GM18505 (cell line): ENCODE results near the gene SORL1-AS1.
A peak's percentile ranks its signal among the peaks of the same experiment; 100 is the strongest.

Source experiments
- ATAC-seq: cut with Tn5 transposase; IDR thresholded peaks from one replicate; pipeline ENCODE4 v1.9.1; 2021; ENCODE audit not compliant: unreplicated experiment
- POLR2A ChIP-seq: IDR thresholded peaks from 4 replicates; pipeline ENCODE4 v1.6.1; 2011; ENCODE audit warnings: borderline replicate concordance; ENCODE audit not compliant: insufficient read depth, insufficient read length; ENCODE audit errors: extremely low read depth

SORL1-AS1 gene

GRCh38 chr11:121466063-121466794 is 13.5 kb upstream of the SORL1-AS1 start:
- TF ChIP-seq POLR2A: no peak
- ATAC-seq: no peak

DNA sequence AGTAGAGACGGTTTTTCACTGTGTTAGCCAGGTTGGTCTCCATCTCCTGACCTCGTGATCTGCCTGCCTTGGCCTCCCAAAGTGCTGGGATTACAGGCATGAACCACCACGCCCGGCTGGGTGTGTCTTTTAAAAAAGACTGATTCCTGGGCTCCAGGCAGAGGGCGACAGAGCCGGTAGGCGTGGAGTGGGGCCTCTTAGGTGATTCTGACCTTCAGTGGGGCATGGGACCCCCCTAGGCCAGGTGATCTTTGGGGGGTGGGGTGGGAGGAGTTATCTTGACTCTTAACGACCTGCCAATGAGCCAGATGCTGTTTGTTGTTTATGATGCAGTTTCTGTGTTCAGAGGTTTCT is 12.9 kb upstream of the SORL1-AS1 start:
- ATAC-seq: no peak
- TF ChIP-seq POLR2A: no peak

DNA sequence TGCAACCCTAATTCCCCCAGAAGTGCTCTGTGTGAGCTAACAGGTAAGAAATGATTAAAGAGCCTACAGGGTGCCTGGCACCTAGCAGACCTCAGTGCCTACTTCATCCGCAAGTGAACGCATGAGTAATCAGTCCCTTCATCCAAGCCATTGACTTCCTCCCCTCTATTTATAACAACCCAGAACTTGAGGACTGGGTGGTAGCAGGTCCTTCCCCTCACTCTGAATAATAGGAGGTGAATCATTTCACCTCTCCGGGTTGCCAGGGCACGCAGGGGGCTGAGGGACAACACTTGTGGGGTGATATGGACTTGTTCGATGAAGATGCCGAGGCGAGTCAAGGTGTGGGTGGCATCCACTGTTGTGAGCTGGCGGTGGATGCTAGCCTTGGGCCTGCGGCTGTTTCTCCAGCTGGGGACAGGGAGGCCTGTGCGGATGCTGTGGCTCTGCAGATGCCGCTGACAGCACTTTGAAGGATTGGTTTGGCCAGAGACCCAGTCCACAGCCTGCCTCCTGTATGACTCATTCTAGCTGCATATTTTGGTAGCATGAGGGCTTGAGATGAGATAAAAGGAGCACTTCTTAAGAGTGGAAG is 11.7 kb upstream of the SORL1-AS1 start:
- TF ChIP-seq POLR2A: peak; percentile 54
- peak; percentile 46 for ATAC-seq

GRCh38 chr11:121463689-121464335 is 11.0 kb upstream of the SORL1-AS1 start:
- ATAC-seq: peak; percentile 1
- no peak for TF ChIP-seq POLR2A

- no peak for ATAC-seq
- no peak for TF ChIP-seq POLR2A
Observed at GRCh38 chr11:121461843-121462242, 9.1 kb upstream of the SORL1-AS1 start.

- no peak for ATAC-seq
- no peak for TF ChIP-seq POLR2A
Observed at GRCh38 chr11:121460941-121461514, 8.3 kb upstream of the SORL1-AS1 start.

GRCh38 chr11:121459413-121460017 is 6.7 kb upstream of the SORL1-AS1 start:
- TF ChIP-seq POLR2A: no peak
- no peak for ATAC-seq

DNA sequence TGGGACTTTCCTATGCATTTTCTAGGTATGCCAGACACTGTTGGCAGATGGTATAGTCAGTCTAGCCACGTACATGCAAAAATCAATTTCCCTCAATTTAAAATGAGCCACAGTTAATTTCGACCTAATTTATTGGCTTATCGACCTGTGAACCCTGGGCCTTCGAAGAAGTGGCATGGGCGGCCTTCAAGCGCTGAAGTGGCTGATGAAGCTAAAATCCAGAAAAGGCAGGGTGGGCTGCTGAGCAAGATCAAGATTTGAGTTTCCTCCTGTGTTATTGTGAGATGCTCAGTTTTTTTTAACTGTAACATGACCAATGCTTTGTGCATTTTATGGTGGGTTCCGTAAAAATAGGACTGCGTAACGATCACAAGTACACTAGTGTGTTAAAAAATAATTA is 5.8 kb upstream of the SORL1-AS1 start:
- no peak for TF ChIP-seq POLR2A
- no peak for ATAC-seq

- no peak for TF ChIP-seq POLR2A
- ATAC-seq: no peak
Observed at GRCh38 chr11:121456816-121457431, 4.2 kb upstream of the SORL1-AS1 start.

- no peak for ATAC-seq
Observed at GRCh38 chr11:121456151-121456550, 3.4 kb upstream of the SORL1-AS1 start.

DNA sequence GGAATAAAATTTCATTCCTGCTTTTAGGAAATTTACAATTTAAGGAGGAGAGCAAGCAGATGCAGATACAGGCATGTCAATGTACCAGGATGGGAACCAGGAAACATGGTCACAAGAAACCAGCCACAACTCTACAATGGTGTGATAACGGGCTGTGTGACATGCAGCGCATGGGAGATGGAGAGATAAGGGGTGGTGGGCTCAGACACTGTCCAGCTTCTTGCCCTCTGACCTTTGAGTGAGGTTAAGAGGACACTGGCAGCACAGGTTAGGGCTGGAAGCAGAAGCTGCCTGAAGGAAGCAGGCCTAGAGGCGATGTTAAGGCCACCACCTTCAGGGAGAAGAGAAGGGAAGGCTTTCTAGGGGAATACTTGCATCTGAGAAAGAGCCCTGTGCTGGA is 2.3 kb upstream of the SORL1-AS1 start:
- no peak for TF ChIP-seq POLR2A
- ATAC-seq: no peak

More at GRCh38 chr11:121456151-121456550, 3.4 kb upstream of the SORL1-AS1 start:
- no peak for TF ChIP-seq POLR2A

DNA sequence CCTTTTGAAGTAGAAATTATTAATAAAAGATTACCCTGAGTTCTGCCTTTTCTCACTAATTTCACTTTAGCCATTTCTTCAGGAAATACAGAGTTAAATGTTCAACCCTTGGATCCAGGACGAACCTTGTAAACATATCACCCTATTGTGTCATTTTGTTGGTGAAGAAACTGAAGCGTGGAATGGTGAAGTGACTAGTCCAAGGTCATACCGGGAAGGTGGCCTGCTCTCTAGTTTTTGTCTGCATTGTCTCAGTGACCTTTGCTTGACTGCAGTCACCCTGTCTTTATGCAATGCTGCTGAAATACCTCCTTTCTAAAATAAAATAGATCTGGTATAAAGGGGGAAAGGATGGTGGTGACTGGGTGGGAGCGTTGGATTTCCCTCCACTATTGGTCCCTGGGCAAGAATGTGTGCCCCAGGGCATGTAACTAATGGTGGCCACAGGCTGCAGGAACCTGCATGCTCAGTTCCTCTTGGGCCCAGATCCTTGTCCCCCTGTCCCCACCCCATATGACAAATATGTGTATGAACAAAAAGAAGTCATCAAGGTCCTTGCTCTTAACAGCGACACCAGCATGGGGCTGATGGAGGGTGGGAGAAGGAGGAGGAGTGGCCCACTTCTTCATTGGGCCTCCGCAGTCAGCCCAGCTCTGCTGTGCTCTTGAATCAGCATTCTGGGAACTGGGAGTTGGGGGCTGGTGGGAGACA is 977 bp upstream of the SORL1-AS1 start:
- TF ChIP-seq POLR2A: peak; percentile 55
- no peak for ATAC-seq
